Erythroblast (primary cell): ENCODE measurements around the gene SCLT1.

Source experiments
- DNase-seq, 2 experiments: peaks; one replicate each; lab custom pipeline; 2025; lab: John Stamatoyannopoulos, UW
- GATA1 ChIP-seq: IDR thresholded peaks from 2 replicates; pipeline ENCODE4 v1.6.1; 2011; ENCODE audit warnings: low read depth, mild to moderate bottlenecking, control low read depth, low read length, moderate library complexity
- POLR2A ChIP-seq: IDR thresholded peaks from 2 replicates; pipeline ENCODE4 v1.6.1; 2011; ENCODE audit warnings: mild to moderate bottlenecking, low read length

SCLT1 gene

DNA sequence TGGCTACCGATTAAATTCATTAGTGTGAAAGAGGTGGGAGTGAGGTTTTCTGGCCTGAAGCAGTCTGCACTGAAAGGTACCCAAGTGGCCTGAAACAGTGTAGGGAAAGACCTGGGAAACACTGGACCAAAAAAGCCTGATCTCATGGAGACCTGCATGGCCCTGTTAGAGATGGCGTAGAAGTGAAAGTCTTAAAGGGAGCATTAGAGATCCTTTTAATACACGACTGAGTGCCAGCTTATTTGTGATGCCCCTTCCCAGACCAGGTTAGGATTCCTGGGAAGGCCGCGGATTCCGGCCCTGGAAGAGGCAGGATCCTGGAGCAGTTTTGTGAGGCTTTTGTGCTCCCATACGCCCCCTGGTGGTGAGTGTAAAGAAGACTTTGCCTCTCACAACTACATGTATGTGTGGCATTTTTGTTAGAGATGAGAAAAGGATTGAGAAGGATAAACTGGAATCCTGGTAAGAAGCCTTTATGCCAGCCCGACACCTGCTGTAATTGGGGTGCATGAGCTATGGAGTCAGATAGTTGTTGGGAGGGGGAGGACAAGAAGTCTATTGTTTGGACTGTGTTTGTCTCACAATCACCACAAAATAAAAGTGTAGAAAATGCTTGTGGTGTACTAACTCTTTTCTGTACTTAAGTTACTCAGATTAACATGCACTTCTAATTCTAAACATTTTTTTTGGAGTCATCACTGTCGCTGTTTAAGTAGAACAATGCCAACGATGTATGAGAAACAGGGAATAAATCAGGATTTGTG lies 229.8 kb downstream of the SCLT1 start:
- peak; percentile 62 to 86 for DNase-seq
- TF ChIP-seq GATA1: no peak
- no peak for TF ChIP-seq POLR2A

DNA sequence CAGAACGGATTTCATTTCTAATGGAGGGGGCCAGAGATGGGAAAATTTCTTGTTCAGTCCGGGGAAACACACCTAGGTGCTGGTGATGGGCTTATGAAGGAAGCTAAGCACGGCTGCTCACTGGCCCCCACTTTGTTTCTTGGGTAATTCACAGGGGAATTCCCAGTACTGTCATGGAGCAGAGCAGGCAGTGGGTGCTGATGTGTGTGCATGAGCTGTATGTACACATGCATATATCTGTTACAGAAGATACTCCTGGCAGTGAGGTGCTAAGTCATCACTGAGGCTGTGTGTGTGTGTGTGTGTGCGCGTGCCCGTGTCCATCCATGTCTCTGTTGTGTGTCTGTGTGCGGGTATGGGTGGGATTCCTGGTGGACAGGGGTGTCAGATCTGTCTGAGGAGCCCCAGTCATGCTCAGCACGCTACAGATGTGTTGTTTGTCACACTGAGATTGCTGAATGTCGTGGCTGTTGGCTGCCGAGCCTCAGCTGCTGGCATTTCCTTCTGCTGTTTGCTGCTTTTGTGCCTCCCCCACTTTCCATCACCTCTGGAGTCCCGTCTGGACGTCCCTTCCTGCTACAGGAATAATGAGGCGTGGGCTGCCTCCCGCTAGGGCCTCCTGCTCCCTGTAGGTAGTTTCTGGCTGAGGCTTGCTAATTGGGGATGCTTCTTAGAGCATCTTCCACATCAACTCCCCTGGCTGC lies 230.6 kb downstream of the SCLT1 start:
- peak; percentile 16 to 25 for DNase-seq
- TF ChIP-seq GATA1 (no peak), POLR2A (no peak)

DNA sequence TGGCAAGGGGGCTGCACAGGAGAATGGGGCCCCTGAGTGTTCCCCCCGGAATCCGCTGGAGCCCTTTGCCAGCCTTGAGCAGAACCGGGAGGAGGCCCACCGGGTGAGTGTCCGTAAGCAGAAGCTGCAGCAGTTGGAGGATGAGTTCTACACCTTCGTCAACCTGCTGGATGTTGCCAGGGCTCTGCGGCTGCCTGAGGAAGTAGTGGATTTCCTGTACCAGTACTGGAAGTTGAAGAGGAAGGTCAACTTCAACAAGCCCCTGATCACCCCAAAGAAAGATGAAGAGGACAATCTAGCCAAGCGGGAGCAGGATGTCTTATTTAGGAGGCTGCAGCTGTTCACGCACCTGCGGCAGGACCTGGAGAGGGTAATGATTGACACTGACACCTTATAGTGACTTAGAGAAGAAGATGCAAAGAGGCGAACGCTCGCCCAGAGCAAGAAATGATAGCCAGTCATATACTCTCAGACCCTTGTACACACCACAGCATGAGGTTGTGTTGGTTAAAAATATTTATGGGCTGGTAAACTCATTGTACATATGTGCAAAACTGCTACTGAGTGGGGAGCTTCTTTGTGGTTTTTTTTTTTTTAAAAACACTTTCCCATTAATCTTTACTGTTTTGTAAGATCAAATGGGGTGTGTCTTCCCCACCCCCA lies 231.4 kb downstream of the SCLT1 start:
- no peak for TF ChIP-seq POLR2A
- no peak for TF ChIP-seq GATA1
- no peak for DNase-seq

DNA sequence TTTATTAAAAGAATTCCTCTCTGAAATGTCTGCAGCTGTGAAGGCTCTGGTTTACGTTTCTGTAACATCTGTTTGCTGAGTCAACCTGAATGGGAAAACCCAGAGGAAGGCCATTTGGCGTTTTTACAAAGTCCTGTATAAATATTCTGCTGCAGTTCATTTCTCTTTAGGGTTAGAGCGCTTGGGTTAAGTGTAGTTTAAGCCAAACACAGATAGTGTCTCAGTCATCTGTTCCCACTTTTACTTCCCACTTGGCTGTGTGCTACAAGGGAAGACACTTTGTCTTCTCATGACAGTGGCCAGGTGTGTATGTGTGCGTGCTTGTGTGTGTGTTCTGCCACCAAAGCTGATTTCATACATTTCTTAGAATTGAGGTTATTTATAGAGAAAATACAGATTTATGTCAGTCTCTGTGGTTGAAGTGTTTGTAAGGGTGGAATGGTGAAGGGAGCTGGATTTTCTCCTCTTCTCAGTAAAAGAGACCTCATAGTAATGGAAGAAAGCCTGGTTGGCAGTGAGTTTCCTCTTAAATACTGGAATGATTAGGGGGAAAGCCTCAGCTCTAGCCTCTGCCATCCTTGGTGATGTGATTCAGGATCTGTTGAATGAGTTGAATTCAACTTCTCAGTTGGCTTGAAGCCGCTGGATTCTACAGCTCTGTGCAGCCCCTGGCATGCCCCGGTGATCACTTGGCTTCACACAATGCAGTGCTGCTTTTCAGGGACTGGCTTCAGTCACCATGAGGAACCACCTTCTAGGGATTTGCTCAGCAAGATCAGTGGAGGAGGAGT lies 233.3 kb downstream of the SCLT1 start:
- DNase-seq: no peak
- TF ChIP-seq POLR2A: no peak
- no peak for TF ChIP-seq GATA1

DNA sequence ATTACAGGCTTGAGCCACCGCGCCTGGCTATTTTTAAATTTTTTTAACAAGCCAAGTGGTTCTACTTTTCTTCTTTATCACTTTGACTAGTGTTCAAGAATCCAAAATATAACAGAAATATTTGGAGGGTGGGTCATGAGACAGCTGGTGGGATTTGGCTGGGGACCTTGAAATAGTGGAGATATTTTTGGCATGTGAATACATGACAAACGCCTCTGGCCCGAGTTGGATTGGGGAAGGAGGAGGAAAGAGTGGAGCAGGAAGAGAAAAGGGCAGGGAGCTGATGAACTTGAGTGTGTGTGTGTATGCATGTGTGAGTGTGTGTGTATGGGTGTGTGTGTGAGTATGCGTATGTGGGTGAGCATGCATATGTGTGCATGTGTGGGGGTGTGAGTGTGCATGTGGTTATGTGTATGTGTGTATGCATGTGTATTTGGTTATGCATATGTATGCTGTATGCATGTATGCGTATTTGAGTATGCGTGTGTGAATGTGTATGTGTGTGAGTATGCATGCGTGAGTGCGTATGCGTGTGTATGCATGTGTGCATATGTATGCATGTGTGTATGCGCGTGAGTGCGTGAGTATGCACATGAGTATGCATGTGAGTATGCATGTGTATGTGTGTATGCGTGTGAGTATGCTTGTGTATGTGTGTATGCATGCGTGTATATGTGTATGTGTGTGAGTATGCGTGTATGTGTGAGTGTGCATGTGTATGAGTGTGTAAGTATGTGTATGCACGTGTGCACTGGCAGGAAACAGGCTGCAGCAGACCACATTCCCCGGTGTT lies 234.3 kb downstream of the SCLT1 start:
- no peak for TF ChIP-seq POLR2A
- no peak for TF ChIP-seq GATA1
- DNase-seq: peak in 1 of 2 experiments; percentile 18

DNA sequence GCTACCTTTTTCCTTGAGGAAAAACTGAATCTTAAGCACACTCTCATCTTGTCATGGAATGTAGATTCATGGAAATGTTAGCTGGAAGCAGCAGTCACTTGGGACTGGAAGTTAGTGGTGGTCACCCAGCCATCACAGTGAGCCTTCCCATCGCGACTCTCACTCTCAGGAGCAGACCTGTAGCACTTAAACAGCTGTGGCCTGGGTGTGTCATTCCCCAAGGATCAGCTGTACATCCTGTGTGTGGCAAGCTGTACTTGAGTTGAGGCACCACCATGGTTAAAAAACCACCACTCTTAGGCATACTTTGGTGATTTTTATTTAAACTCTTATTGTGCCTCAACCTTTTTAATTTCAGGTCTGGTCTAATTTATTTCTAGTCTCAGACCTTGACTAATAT lies 237.1 kb downstream of the SCLT1 start:
- DNase-seq: no peak
- no peak for TF ChIP-seq POLR2A
- no peak for TF ChIP-seq GATA1

DNA sequence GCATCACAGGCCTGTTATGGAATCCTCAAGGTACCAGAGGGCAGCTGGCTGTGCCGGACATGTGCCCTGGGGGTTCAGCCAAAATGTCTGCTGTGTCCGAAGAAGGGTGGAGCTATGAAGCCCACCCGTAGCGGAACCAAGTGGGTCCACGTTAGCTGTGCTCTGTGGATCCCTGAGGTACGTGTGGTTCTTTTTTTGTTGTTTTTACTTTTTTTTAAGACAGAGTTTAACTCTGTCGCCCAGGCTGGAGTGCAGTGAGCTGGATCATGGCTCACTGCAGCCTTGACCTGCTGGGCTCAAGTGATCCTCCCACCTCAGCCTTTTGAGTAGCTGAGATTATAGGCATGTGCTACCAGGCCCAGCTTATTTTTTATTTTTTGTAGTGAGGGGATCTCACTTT lies 237.7 kb downstream of the SCLT1 start:
- TF ChIP-seq GATA1 (no peak), POLR2A (no peak)
- DNase-seq: no peak

DNA sequence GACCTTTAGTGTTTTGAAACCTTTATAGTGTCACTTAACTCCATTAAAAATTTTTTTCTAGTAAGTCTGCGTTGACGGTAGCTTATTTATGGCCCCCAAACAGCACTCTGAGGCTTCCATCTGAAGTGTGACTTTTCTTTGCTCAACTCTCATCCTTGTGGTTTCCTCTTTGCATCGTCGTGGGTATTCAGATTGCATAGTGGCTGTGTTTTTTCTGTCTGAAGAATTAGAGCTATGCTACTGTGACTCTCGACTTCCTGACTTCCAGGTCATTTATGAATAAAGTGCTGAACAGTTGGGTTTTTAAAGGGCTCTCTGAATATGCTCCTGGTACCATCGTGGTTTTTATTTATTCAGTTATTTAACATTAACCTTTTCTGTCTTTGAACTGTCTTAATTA lies 238.9 kb downstream of the SCLT1 start:
- TF ChIP-seq GATA1 (no peak), POLR2A (no peak)
- no peak for DNase-seq

DNA sequence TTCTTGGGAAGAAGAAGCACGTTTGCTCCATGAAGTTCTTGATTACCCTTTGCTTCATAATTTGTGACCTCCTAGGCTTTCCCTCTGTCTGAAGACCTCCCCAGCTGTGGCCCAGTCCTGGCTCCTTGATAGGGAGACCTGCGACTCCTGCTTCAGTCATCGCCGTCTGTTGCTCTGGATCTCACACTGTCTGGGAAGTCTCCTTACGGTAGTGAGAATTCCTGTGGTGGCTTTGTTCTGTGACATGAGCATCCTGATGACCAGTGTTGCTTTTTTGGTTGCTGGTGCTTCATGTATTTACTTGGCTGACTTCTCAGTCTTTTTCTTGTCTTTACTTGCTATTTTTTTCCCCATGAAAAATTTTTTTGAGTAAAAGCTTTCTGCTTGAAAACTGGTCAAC lies 239.6 kb downstream of the SCLT1 start:
- TF ChIP-seq POLR2A (no peak), GATA1 (no peak)
- DNase-seq: no peak

DNA sequence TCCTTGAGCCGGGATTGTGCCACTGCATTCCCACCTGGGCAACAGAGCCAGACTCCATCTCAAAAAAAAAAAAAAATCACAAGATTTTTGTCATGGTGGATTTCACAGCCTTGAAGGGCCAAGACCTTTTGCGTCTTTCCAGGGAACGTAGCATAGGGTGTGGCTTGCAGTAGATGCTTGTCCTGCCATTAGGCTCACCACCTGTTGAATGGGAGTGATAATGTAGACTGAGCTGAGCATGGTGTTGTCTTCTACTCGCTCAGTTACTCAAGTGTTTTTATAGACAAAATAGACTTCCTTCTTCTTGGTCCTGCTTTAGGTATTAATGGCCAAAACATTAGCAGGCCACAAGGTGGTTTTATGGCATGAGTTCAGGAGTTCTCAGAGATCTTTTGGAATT lies 243.1 kb downstream of the SCLT1 start:
- TF ChIP-seq POLR2A (no peak), GATA1 (no peak)
- no peak for DNase-seq

DNA sequence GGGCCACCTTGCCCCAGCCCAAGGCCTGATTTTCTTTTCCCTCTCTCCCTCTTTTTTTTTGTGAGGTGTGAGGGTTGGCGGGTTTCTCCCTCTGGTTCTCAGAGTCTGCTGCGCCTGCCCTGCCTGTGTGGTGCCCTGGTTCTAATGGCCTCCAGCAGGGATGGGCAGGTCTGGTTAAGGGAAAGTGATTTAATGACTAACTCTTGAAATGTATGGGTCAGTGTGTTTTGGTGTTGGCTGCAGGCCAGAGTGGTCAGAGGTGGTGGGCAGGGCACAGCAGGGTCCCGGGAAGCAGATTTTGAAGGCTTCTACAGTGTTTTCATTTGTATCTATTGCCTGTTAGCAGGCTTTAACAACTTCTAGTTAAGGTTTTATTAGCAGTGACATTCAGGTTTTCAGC lies 244.9 kb downstream of the SCLT1 start:
- no peak for DNase-seq
- TF ChIP-seq POLR2A (no peak), GATA1 (no peak)

DNA sequence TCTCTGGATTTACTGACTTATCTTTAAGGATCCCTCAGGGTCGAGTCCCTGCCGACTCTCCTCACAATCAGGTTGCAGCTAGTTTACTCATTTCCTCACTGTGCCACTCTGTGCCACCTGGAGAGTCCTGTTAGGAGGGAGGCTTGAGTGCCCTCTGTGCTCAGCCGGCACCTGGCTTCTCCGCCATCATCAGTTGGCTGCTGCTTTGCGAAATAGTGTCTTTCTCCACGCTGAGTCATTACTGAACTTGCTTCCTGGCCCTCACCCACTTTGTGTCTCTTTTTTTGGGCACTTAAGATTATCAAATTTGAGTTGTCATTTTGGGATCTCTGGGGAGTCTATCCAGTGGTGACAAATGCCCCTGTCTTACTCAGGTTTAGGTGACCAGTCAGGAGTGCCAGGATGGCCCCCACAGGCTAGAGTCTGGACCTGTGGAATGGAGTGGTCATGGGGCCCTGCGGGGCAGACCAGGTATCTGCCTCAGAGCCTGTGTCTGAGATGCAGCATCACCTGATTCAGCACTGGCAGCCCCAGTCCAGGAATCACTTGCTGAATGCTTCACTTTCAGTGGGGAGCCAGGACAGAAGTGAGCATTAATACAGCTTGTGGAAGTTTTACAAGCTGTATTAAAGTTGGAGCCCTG lies 246.1 kb downstream of the SCLT1 start:
- peak in 1 of 2 experiments; percentile 26 for DNase-seq
- TF ChIP-seq POLR2A (no peak), GATA1 (no peak)
